ENCODE results near the gene SLC47A2. TPM values are rescaled to one million over a fixed set of nuclear protein-coding genes. Genes with fewer than 3 reads are reported as not detected.

The SLC47A2 gene
- total and polyA plus RNA-seq, 2 of the 13 experiments (the other 11 are each of a cell fraction or from before 2014, with no cell fraction given), result 0.04 TPM; not detected in 1

DNA sequence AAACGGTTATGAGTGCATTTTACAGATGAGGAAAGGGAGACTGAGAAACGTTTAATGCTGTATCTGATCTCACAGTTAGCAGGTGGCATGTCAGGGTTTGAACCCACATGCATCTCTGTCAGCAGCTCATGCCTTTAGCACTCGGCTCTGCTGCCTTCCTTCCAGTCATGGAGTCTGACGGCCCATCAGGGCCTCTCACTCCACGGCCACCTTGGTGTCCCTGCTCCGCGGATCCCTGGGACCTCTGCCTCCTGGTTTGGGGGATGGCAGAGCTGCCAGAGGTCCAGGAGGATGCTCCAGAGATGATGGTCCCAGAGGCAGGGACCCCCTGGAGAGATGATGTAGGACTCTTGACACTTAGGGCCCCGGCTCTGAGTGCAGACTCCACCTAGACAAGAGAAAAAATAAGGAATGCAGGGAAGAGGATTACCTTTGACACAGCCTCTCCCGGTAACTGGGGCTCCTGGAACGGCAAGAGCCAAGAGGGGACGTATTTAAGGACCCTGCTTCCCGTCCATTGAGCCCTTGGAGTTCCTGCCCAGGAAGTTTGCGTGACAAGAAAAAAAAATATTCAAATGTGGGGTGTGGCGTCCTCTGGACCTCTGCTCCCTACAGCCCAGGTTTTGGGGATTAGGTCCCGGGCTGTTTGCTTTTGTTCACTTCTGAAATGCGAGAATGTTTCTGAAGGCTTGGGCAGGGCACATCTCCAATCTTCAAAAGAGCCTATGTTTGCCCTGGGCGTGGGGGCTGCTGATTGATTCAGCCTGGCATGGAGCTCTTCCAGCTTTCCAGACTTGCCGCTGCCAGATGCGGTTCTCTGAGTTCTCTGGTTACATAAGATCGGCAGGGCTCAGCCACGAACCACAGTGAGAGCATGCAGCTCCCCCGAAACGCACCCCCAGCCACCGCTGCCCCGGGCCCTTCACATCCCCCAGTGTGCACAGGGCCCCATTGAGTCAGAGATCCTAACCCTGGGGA lies 31.7 kb upstream of the SLC47A2 start, which contains the start of gene ALDH3A1 (continued):
- TF ChIP-seq EP300 (IDR thresholded peaks at IDR 0.05; ENCODE audit: low read depth in 2 of 2, low read length in 2 of 2) (peak in 1 of 2 experiments; percentile 78; a peak in 1 of 4 replicates), EP300 (CRISPR knock-in tag; IDR thresholded peaks at IDR 0.05; ENCODE audit: borderline replicate concordance) (peak; percentile 10; the same call in 1 of the 2 replicates), ZFP36L1 (CRISPR knock-in tag; IDR thresholded peaks at IDR 0.05) (no peak), CREM (IDR thresholded peaks at IDR 0.05) (peak; percentile 59; the same call in 1 of the 2 replicates), CREM (CRISPR knock-in tag; IDR thresholded peaks at IDR 0.05) (no peak), GFI1 (CRISPR knock-in tag; IDR thresholded peaks at IDR 0.05; ENCODE audit: borderline replicate concordance) (0 out of 2 replicates have a peak, but pooled peaks have one; percentile 29), TCF7L2 (IDR thresholded peaks at IDR 0.05; ENCODE audit: low read depth, low read length) (peak; percentile 77; the same call in 1 of the 2 replicates), ZFP41 (CRISPR knock-in tag; IDR thresholded peaks at IDR 0.05; ENCODE audit: borderline replicate concordance) (no peak), PHF21A (CRISPR knock-in tag; IDR thresholded peaks at IDR 0.05) (0 out of 2 replicates have a peak, but pooled peaks have one; percentile 28), SP5 (CRISPR knock-in tag; IDR thresholded peaks at IDR 0.05; ENCODE audit: borderline replicate concordance, low read depth) (peak; percentile 90), FOXJ3 (CRISPR knock-in tag; IDR thresholded peaks at IDR 0.05; ENCODE audit: borderline replicate concordance) (0 out of 2 replicates have a peak, but pooled peaks have one; percentile 28), SPEN (CRISPR knock-in tag; IDR thresholded peaks at IDR 0.05; ENCODE audit: low read depth) (no peak), SIX4 (CRISPR knock-in tag; IDR thresholded peaks at IDR 0.05) (peak; percentile 68), FOXA1 (IDR thresholded peaks at IDR 0.05) (no peak), FOXA1 (CRISPR knock-in tag; IDR thresholded peaks at IDR 0.05) (peak; percentile 60), ZNF530 (CRISPR knock-in tag; IDR thresholded peaks at IDR 0.05; ENCODE audit: low read depth) (no peak), ZNF788 (CRISPR knock-in tag; IDR thresholded peaks at IDR 0.05; ENCODE audit: borderline replicate concordance) (no peak), KLF16 (CRISPR knock-in tag; IDR thresholded peaks at IDR 0.05) (0 out of 4 replicates have a peak, but pooled peaks of 1 of the 2 experiments have one; percentile 32), NCOA2 (CRISPR knock-in tag; IDR thresholded peaks at IDR 0.05) (peak; percentile 63; the same call in 1 of the 2 replicates)
- TF ChIP-seq, protein P1, sequence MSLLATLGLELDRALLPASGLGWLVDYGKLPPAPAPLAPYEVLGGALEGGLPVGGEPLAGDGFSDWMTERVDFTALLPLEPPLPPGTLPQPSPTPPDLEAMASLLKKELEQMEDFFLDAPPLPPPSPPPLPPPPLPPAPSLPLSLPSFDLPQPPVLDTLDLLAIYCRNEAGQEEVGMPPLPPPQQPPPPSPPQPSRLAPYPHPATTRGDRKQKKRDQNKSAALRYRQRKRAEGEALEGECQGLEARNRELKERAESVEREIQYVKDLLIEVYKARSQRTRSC (CRISPR knock-in tag; IDR thresholded peaks at IDR 0.05; ENCODE audit: low read depth), result no peak
- TF ChIP-seq, protein P2, sequence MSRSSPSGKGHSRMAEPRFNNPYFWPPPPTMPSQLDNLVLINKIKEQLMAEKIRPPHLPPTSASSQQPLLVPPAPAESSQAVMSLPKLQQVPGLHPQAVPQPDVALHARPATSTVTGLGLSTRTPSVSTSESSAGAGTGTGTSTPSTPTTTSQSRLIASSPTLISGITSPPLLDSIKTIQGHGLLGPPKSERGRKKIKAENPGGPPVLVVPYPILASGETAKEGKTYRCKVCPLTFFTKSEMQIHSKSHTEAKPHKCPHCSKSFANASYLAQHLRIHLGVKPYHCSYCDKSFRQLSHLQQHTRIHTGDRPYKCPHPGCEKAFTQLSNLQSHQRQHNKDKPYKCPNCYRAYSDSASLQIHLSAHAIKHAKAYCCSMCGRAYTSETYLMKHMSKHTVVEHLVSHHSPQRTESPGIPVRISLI (CRISPR knock-in tag; IDR thresholded peaks at IDR 0.05; ENCODE audit: borderline replicate concordance), result peak; percentile 83
- TF ChIP-seq, protein P3, sequence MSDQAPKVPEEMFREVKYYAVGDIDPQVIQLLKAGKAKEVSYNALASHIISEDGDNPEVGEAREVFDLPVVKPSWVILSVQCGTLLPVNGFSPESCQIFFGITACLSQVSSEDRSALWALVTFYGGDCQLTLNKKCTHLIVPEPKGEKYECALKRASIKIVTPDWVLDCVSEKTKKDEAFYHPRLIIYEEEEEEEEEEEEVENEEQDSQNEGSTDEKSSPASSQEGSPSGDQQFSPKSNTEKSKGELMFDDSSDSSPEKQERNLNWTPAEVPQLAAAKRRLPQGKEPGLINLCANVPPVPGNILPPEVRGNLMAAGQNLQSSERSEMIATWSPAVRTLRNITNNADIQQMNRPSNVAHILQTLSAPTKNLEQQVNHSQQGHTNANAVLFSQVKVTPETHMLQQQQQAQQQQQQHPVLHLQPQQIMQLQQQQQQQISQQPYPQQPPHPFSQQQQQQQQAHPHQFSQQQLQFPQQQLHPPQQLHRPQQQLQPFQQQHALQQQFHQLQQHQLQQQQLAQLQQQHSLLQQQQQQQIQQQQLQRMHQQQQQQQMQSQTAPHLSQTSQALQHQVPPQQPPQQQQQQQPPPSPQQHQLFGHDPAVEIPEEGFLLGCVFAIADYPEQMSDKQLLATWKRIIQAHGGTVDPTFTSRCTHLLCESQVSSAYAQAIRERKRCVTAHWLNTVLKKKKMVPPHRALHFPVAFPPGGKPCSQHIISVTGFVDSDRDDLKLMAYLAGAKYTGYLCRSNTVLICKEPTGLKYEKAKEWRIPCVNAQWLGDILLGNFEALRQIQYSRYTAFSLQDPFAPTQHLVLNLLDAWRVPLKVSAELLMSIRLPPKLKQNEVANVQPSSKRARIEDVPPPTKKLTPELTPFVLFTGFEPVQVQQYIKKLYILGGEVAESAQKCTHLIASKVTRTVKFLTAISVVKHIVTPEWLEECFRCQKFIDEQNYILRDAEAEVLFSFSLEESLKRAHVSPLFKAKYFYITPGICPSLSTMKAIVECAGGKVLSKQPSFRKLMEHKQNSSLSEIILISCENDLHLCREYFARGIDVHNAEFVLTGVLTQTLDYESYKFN (CRISPR knock-in tag; conservative IDR thresholded peaks at IDR 0.05), result 0 out of 2 replicates have a peak, but pooled peaks have one; percentile 29
- TF ChIP-seq, protein P4, sequence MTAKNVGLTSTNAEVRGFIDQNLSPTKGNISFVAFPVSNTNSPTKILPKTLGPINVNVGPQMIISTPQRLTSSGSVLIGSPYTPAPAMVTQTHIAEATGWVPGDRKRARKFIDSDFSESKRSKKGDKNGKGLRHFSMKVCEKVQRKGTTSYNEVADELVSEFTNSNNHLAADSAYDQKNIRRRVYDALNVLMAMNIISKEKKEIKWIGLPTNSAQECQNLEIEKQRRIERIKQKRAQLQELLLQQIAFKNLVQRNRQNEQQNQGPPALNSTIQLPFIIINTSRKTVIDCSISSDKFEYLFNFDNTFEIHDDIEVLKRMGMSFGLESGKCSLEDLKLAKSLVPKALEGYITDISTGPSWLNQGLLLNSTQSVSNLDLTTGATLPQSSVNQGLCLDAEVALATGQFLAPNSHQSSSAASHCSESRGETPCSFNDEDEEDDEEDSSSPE (CRISPR knock-in tag; IDR thresholded peaks at IDR 0.05), result no peak
